SK-N-MC (cell line): ENCODE results near the gene ZP3.

Experiments
- EZH2 ChIP-seq: fragments of 200-600 bp; sonication (generic); IDR thresholded peaks from one replicate; pipeline ENCODE4 v1.6.1; 2017; ENCODE audit warnings: antibody characterized with exemption
- FOXP2 ChIP-seq: optimal IDR thresholded peaks from 2 replicates; pipeline ENCODE3; 2011; ENCODE audit warnings: mild to moderate bottlenecking, moderate library complexity; ENCODE audit not compliant: insufficient read depth; ENCODE audit errors: extremely low read length, control extremely low read depth
- POLR2AphosphoS5 ChIP-seq: IDR thresholded peaks from 2 replicates; pipeline ENCODE4 v1.6.1; 2012; ENCODE audit warnings: mild to moderate bottlenecking, low read depth, low read length, borderline replicate concordance

DNA sequence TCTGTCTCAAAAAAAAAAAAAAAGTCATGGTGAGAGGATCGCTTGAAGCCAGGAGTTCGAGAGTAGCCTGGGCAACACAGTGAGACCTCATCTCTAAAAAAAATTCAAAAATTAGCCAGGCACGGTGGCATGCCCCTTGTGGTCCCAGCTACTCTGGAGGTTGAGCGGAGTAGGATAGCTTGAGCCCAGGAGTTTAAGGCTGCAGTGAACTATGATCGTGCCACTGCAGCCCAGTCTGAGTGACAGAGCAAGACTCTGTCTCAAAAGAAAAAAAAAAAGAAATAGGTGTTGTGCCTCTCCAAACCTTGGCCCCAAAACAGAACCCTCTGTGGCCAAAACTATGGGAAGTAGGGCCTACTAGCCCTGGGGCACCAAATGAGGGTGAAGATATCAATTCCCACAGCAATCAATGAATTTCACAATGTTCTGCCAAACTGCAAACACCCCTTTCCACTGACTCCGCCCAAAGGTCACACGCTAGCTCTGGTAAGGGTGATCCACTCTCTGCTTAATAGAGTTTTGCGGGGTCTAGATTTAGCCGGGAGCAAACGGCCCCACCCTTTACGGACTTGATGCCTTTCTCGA, 32.1 kb upstream of the ZP3 start:
- TF ChIP-seq POLR2AphosphoS5 (no peak), EZH2 (no peak), FOXP2 (no peak)
